Fibroblast of upper back skin (primary cell): Measurements from ENCODE around the gene MIPEP.
A peak's percentile ranks its signal among the peaks of the same experiment; 100 is the strongest.
"Not testable (repeated sequence)": the region's sequence is repeated elsewhere in the genome, so short reads cannot be mapped to it uniquely, and the experiment has no call there.

Experiments
- DNase-seq: peaks from one replicate; pipeline ENCODE4 v3.0.0-alpha.2; 2013

The MIPEP gene

GRCh38 chr13:23884361-23884760 lies 4.8 kb downstream of the MIPEP start:
- DNase-seq: not testable (repeated sequence)

DNA sequence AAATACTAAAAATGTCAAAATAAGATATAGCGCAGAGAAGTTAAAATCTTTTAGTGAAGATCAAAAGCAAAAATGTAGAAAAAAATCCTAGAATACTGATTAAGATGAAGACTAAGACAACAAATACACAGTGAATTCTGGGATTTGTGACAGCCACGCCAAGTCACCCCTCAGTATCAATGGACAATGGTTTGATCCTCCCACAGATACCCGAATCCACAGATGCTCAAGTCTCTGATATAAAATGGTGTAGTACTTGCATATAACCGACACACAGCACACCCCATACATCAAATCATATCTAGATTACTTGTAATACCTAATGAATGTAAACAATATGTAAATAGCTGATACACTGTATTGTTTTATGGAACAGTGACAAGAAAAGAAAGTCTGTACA lies 5.9 kb downstream of the MIPEP start:
- DNase-seq: no peak

GRCh38 chr13:23881402-23881800 lies 7.8 kb downstream of the MIPEP start:
- not testable (repeated sequence) for DNase-seq

GRCh38 chr13:23880493-23881401 lies 8.5 kb downstream of the MIPEP start:
- DNase-seq: not testable (repeated sequence)

DNA sequence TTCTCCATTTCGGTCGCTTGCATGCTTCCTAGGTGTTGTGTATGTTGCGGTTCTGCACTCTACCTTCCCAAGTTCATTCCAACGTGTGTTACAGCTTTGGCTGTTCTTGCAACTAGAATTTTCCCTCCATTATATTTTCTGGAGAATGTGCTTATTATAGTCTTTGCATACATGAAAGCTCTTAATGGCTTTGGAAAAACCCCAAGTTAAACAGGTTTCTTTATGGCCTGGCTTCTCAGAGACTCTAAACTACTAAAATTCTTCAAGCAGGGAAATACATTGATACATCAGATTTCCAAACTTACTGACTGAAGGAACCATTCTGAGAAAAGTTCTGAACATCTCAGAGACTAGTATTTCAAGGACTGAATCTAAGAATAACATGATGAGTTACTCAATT lies 11.9 kb downstream of the MIPEP start:
- no peak for DNase-seq

- no peak for DNase-seq
Observed at GRCh38 chr13:23876265-23876664, 12.9 kb downstream of the MIPEP start.

DNA sequence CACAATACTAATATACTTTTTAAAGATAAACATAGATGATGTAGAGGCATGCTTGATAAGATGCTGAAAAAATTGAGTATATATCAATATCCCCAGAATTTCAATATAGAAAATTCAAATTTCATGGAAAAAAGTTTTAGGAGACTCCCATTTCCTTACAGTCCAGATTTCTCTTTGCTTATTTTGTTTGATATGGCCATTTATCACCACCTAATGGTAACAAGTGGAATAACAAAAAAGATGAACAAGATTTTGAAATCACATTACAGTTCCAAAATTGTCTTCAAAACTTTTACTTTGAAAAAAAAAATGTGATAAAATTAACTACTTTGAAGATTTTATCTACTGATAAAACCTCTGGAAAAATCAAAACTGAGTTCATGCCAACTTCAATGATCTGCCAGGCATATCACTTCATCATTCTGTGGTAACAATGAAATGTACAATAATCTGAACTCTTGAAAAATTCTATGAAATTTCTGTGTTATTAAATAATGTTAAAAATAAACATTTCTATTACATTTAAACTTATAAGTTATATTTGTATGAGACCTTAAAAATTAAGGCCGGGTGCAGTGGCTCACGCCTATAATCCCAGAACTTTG lies 17.5 kb downstream of the MIPEP start:
- peak; percentile 61 for DNase-seq

DNA sequence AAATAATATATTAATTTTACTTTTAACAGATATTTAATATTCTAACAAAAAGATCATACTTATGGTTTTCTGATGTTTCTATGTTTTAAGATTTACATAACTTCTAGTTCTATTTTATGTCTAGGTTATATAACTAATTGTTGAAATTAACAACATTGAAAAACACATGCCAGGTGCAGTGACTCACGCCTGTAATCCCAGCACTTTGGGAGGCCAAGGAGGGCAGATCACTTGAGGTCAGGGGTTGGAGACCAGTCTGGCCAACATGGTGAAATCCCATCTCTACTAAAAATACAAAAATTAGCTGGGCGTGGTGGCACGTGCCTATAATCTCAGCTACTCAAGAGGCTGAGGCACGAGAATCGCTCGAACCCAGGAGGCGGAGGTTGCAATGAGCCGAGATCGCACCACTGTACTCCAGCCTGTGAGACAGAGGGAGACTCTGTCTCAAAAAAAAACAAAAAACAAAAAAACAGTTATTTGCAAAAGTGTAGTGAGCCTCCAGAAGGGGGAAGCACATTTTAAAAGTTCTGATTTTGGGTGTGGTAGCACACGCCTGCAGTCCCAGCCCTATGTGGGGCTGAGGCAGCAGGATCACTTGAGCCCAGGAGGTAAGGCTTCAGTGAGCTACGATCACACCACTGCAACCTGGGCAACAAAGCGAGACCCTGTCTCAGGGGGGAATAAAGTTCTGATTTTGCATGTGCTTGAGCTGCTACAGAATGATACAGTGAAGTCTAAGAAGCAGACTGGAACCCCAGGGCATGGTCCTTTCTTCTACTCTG lies 18.7 kb downstream of the MIPEP start:
- DNase-seq: no peak

GRCh38 chr13:23868521-23868920 lies 20.7 kb downstream of the MIPEP start:
- DNase-seq: peak; percentile 93

DNA sequence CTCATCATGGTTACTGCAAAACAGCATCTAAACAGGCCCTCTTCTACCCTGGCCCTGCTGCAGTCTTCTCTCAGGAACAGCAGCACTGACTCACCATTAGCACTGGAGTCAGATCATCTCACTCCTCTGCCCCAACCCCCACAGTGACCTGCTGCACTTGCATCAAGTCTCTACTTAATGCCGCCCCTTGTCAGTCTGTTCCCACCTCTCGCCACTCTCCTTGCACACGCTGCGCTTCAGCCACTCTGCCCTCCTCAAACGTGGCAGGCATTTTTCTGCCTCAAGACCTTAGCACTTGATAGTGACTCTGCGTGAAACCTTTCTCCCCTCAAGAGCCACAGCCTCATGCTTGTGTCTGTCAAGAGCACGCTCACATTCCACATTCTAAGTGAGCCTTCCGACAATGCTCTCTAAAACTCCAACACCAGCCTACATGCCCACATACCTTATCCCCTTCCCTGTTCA lies 22.1 kb downstream of the MIPEP start:
- DNase-seq: peak; percentile 59

GRCh38 chr13:23866420-23867026 lies 22.7 kb downstream of the MIPEP start:
- no peak for DNase-seq

DNA sequence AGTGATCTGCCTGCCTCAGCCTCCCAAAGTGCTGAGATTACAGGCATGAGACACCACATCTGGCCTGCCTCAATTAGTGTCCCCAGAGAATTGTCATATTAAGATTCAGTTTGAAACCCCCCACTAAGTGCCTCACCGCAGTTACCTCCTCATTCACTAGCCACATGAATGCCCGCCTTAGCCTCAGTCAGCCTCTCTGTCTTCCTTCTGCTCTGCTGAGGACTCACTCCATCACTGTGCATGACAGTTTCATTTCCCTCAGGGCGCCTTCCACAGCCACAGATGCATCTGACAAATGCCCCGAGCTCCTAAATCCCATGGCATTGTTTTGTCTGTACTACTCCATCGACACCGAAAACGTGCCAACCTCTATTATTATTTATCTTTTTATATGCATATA lies 23.3 kb downstream of the MIPEP start:
- no peak for DNase-seq

- no peak for DNase-seq
Observed at GRCh38 chr13:23865026-23865425, 24.2 kb downstream of the MIPEP start.

GRCh38 chr13:23861310-23861709 lies 27.9 kb downstream of the MIPEP start:
- DNase-seq: no peak

DNA sequence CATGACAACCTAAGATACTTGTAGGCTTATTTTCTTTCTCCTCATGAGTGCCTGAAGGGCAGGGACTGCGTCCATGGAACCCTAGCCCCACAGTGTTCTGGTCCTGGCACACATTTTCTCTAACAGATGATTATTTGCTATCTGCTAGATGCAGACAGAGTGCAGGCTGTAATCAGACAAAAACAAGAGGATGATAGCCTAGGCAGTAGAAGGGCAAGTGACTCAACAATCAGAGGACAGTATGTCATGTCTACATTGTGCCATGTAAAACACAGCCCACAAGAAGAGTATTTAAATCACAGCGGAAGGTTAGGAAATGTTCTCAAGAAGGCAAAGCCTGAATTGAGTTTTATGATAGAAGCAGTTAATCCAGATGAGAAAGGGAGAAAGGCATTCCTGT lies 29.3 kb downstream of the MIPEP start:
- DNase-seq: no peak

GRCh38 chr13:23859455-23859854 lies 29.7 kb downstream of the MIPEP start:
- no peak for DNase-seq

GRCh38 chr13:23858546-23858945 lies 30.7 kb downstream of the MIPEP start:
- no peak for DNase-seq

DNA sequence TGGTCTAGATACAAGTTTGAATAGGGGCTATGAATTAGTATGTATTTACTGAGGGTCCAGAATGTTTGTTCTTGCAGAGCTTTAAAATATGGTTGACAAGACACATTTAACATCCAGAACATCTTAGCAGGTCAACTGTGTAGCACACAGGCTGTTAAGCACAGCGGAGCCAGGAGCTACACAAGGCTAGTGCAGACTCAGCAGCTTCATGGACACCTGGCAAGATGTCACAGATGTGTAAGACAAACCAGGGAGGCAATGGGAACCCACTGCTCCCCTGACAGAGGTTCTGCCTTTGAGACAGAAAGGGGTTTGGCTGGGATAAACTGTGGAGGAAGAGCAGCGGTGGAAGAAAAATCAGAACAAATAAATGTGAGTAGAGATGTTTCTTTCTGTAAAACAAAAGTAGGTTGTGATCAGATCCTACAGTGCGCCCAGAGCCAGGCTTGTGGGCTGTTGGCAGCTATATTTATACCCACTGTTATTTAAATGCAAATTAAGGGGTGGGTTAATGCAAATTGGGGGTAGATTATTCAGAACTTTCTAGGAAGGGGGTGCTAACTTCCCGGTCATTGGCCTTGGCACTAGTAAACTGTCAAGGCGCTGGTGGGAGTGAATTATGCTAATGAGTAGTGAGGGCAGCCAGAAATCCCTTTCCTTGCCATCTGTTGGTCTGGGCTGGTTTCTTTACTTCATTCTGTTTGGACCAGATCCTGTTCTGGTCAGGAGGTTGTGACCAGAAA lies 33.0 kb downstream of the MIPEP start:
- no peak for DNase-seq

DNA sequence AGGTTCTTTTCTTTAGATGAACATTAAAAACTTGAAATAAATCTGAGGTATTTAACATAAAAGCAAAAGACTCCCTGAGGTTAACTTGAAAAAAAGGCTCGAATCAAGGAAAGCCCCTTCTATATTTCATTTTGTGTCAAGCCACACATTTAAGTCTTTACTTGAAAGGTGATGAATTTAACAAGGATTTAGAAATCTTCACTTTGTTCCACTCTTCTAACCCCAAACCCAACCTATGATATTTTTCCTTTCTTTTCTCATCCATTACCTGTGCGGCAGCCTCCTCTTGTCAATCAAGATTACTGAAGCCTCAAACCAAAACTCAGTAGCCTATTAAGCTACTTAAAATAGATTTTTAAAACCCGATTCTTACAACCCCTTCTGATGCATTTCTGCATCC lies 33.8 kb downstream of the MIPEP start:
- DNase-seq: no peak

GRCh38 chr13:23852351-23852750 lies 36.8 kb downstream of the MIPEP start:
- no peak for DNase-seq

- peak; percentile 73 for DNase-seq
Observed at GRCh38 chr13:23851106-23851505, 38.1 kb downstream of the MIPEP start.

DNA sequence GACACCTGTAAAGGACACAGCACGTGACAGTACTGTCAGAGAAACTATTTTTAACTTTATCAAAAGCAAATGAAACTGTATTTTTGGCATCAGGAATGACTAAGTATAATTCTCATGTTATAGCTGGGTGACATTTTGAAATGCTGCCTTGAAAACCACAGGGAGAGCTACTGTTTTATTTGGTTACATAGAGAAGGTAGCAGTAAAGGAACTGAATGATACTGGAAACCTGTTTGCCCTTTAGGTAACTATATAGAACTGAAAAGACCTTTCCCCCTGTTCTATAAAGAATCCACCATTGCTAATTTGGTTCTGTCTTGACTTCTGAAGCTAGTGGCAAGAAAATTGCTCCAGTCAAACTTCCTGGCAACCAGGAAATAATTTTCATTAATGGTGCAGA lies 39.1 kb downstream of the MIPEP start:
- no peak for DNase-seq
